Islet precursor cell (in vitro differentiated cells): ENCODE measurements around the gene PHETA1.
A peak's percentile ranks its signal among the peaks of the same experiment; 100 is the strongest.

Source experiments
- DNase-seq: peaks from one replicate; pipeline ENCODE4 v3.0.0-alpha.2; 2018

The PHETA1 gene

GRCh38 chr12:111319600-111320257 lies 49.2 kb downstream of the PHETA1 start:
- DNase-seq: no peak

- DNase-seq: no peak
These were observed 50.4 kb downstream of the PHETA1 start for GRCh38 chr12:111318450-111318849.

GRCh38 chr12:111316671-111317070 lies 52.2 kb downstream of the PHETA1 start:
- DNase-seq: no peak

GRCh38 chr12:111314953-111315539 lies 53.8 kb downstream of the PHETA1 start:
- DNase-seq: no peak

GRCh38 chr12:111313833-111314259 lies 55.0 kb downstream of the PHETA1 start:
- peak; percentile 91 for DNase-seq

DNA sequence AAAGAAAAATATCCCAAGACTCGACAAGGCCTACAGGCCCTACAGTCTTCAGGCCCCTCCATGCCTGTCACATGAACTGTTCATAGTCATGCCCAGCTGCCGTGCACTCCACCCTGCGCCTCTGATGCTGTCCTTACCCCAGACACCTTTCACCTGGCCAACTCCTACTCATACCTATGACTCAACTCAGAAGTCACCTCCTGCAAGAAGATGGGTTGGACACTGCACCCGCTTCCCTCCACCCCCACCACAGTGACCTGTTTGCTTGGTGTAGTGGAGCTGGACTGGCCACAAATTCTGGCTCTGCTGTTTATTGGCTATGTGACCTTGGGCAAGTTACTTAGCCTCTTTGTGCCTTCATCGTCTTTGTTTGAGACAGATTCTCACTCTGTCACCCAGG lies 56.2 kb downstream of the PHETA1 start:
- DNase-seq: no peak

DNA sequence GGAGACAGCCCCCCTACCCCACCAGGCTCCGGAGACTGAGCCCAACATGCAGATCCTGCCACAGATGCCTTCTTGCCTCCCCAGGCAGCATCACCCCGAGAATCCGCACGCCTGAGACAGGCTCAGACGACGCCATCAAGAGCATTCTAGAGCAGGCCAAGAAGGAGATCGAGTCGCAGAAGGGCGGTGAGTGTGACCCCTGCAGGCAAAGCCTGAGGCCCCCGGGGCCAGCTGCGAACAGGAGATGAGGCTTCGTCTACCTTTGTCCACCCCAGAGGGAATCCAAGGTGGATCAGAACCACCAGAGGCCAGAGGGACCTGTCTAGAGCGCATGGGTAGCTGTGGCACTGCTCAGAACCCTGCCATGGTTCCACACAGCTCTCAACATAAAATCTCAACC lies 56.9 kb downstream of the PHETA1 start:
- DNase-seq: no peak

- DNase-seq: no peak
These were observed 57.9 kb downstream of the PHETA1 start for GRCh38 chr12:111311011-111311410.
